GM19099 (cell line): ENCODE measurements around the gene COMMD4.

Experiments
- POLR2A ChIP-seq: IDR thresholded peaks from 3 replicates; pipeline ENCODE4 v1.6.1; 2011; ENCODE audit warnings: low read depth; ENCODE audit not compliant: insufficient read length; ENCODE audit errors: extremely low read depth

The COMMD4 gene

DNA sequence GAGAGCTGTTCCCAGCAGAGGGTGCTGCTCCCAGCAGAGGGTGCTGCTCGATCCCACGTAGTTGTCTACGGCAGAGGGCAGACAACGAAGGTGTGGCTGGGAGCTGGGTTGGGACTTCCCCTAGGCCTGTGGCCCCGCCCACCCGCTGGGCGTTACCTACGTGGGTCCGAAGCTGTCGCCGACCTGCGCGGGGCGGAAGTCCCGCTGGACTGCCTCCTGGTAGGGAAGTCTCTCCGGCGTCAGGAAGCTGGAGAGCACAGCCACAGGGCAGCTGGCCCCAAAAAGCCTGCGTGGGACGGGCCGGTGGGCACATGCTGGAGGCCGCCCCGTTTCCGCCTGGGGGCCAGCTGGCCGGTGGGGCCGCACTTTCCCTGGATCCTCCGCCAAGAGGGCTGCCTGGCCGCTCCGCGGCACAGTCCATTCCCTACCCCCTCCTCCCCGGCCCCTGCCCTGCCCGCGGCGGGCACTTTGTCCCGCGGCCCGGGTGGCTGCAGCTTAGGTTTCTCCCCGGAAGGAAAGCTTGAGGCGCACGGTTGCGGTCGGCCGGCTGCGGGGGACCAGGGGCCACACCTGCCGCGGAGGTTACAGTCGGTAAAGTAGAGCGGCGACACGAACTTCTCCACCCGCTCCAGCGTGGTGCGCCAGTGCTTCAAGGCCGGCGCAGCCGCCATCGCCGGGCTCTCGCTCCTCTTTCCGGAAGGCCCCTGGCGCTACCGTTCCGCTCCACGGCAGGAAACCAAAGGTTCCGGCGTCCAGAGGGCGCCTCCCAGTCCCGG lies 32.2 kb downstream of the COMMD4 start, which contains the start of gene MAN2C1:
TSS of gene MAN2C1 (minus strand) at position 695 of the 776 bp plus-strand sequence. CDS start at position 671, 24 bp downstream.
- peak; percentile 96 for TF ChIP-seq POLR2A

DNA sequence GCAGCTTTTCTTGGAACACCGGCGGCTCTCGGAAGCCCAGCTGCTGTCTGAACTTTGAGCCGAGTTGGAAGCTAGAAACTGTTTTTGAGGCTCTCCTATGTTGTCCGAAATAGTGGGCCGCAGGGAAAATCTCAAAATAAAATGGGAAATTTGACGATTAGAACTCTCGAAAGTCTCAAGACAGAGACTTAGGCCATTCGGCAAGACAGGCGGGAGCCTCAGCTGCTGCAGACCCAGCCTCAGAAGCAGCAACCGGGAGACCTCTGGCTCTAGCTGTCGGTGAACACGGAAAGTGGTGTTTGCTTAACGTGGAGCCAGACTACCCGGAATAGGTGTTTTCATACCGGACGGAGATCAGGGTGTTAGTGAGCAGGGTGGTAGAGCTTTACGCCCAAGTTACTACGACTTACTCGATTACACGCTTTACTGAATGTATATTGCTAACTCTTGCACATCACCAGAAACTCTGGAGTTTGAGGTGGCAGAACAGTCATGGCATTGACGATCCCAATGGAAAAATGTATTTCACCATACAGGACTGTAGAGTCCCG lies 32.9 kb downstream of the COMMD4 start:
- no peak for TF ChIP-seq POLR2A

GRCh38 chr15:75369897-75370581 lies 34.2 kb downstream of the COMMD4 start:
- no peak for TF ChIP-seq POLR2A

- TF ChIP-seq POLR2A, result no peak
Measured at GRCh38 chr15:75371486-75371885, 35.6 kb downstream of the COMMD4 start.

DNA sequence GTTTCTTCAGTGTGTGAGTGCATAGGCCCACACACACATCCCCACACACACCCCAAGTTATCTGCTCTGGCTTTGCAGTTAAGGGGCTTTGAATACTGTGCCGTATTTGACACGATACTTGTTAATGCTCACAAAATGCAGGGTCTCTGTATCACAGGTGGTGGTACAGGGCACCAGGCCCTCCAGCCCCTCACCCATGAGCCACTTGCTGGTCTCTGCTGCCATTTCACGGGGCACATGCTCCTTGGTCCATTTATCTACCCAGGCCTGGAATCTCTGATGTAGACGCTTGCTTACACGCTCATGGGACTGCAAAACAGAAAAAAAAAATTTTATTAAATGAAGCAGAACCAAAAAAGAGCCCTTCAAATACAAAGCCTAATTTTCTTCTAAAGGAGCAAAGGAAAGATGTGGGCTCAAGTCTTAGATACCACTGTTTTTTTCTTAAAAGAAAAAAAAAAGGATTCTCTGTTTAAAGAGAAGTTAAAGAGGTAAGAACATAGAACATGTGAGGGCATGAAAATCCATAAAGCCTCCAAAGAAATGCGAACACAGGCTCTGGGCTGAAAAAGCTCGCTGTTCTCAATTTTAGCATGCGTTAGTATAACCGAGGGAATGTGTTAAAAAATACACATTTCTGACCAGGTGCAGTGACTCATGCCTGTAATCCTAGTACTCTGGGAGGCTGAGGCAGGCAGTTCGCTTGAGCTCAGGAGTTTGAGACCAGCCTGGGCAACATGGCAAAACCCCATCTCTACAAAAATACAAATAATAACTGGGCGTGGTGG lies 36.2 kb downstream of the COMMD4 start:
- TF ChIP-seq POLR2A, result no peak

- TF ChIP-seq POLR2A, result no peak
Measured at GRCh38 chr15:75380773-75381172, 44.9 kb downstream of the COMMD4 start.
